OCI-LY1 (cell line): Measurements from ENCODE around the gene IER5.

Source experiments
- EZH2 ChIP-seq: fragments of 200-600 bp; sonication (generic), shearing (Covaris generic); IDR thresholded peaks from 2 replicates; pipeline ENCODE4 v1.8.0; 2017; ENCODE audit warnings: borderline replicate concordance, mixed run types, mild to moderate bottlenecking, antibody characterized with exemption, low read length, moderate library complexity, mixed read lengths
- TF ChIP-seq, protein P1 (sequence below): fragments of 200-600 bp; sonication (generic), shearing (Covaris generic); IDR thresholded peaks from 2 replicates; pipeline ENCODE4 v1.5.1; 2017; ENCODE audit warnings: mild to moderate bottlenecking, antibody characterized with exemption, low read length, moderate library complexity, mixed read lengths

DNA sequence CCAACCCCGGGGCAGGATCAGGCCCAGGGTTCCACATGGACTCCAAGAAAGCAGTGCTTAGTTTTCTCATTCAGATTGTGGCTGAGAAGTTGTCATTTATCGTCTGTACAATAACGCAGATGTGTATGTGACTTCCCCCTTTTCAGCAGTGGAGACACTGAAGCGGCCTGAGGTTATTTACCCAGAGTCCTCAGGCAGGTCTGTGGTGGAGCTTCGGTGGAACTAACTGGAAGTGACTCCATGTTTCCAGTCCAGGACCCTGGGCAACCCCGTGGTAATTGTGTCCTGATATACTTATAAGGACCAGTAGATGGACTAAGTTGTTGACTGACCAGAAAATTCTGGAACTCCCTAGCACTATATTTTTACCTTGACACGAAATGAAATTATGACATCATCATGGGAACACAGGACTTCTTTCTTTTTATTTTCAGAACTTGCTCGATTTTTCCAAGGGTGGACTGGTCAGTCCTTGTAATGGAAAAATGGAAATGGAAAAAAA, 1.0 kb upstream of the IER5 start:
- TF ChIP-seq, protein P1, sequence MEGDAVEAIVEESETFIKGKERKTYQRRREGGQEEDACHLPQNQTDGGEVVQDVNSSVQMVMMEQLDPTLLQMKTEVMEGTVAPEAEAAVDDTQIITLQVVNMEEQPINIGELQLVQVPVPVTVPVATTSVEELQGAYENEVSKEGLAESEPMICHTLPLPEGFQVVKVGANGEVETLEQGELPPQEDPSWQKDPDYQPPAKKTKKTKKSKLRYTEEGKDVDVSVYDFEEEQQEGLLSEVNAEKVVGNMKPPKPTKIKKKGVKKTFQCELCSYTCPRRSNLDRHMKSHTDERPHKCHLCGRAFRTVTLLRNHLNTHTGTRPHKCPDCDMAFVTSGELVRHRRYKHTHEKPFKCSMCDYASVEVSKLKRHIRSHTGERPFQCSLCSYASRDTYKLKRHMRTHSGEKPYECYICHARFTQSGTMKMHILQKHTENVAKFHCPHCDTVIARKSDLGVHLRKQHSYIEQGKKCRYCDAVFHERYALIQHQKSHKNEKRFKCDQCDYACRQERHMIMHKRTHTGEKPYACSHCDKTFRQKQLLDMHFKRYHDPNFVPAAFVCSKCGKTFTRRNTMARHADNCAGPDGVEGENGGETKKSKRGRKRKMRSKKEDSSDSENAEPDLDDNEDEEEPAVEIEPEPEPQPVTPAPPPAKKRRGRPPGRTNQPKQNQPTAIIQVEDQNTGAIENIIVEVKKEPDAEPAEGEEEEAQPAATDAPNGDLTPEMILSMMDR, result no peak
- no peak for TF ChIP-seq EZH2
